Karpas-422 (cell line): Measurements from ENCODE around the gene SLC16A8. TPM values are rescaled to one million over a fixed set of nuclear protein-coding genes. Genes with fewer than 3 reads are reported as not detected.

Source experiments
- total RNA-seq: library from RNA; depleted of rRNA; stranded (reverse); fragments of >200 nt; shearing (Covaris generic); gene quantifications from 2 replicates; pipeline ENCODE4 v1.2.3, GENCODE V29; 2014; ENCODE audit warnings: low replicate concordance; rRNA removed

Gene SLC16A8
- total RNA-seq, 1 experiment from 2014 or later: not detected

Other genes starting within 250 kb of the SLC16A8 start
- gene ANKRD54, start 239.8 kb downstream of the SLC16A8 start, total RNA-seq: 25.6 and 30.1 TPM in 2 replicates
- gene EIF3L, start 234.8 kb downstream of the SLC16A8 start, total RNA-seq: 363 and 488 TPM in 2 replicates
- 14.3 and 25.2 TPM in 2 replicates for gene MICALL1, start 177.9 kb downstream of the SLC16A8 start, total RNA-seq
- not detected in 2 replicates for gene C22orf23, start 130.6 kb downstream of the SLC16A8 start, total RNA-seq
- 41.9 and 189 TPM in 2 replicates for gene POLR2F, start 130.5 kb downstream of the SLC16A8 start, total RNA-seq
- gene SOX10, start 99.6 kb downstream of the SLC16A8 start, total RNA-seq: not detected in 2 replicates
- gene PICK1, start 26.8 kb downstream of the SLC16A8 start, total RNA-seq: 11.0 and 29.2 TPM in 2 replicates
- gene BAIAP2L2, start 26.5 kb upstream of the SLC16A8 start, total RNA-seq: 0.22 and 0.43 TPM in 2 replicates
- 76.6 and 88.0 TPM in 2 replicates for gene PLA2G6, start 97.6 kb upstream of the SLC16A8 start, total RNA-seq
- 2.9 and 9.0 TPM in 2 replicates for gene MAFF, start 117.8 kb upstream of the SLC16A8 start, total RNA-seq
- gene TMEM184B, start 188.8 kb upstream of the SLC16A8 start, total RNA-seq: 5.1 and 7.4 TPM in 2 replicates
- gene CSNK1E, start 233.2 kb upstream of the SLC16A8 start, total RNA-seq: 193 and 213 TPM in 2 replicates